GM18873 (cell line): ENCODE data around the gene SNX3.
"Not testable (repeated sequence)": the region's sequence is repeated elsewhere in the genome, so short reads cannot be mapped to it uniquely, and the experiment has no call there.

Experiments used
- ATAC-seq: cut with Tn5 transposase; IDR thresholded peaks from one replicate; pipeline ENCODE4 v1.9.1; 2021; ENCODE audit warnings: mild to moderate bottlenecking, moderate library complexity, moderate number of reproducible peaks; ENCODE audit not compliant: unreplicated experiment, low FRiP score

Gene SNX3

GRCh38 chr6:108263371-108263770 is 2.5 kb upstream of the SNX3 start:
- no peak for ATAC-seq

- peak; percentile 3 for ATAC-seq
Observed at GRCh38 chr6:108260126-108260808, 573 bp downstream of the SNX3 start.

DNA sequence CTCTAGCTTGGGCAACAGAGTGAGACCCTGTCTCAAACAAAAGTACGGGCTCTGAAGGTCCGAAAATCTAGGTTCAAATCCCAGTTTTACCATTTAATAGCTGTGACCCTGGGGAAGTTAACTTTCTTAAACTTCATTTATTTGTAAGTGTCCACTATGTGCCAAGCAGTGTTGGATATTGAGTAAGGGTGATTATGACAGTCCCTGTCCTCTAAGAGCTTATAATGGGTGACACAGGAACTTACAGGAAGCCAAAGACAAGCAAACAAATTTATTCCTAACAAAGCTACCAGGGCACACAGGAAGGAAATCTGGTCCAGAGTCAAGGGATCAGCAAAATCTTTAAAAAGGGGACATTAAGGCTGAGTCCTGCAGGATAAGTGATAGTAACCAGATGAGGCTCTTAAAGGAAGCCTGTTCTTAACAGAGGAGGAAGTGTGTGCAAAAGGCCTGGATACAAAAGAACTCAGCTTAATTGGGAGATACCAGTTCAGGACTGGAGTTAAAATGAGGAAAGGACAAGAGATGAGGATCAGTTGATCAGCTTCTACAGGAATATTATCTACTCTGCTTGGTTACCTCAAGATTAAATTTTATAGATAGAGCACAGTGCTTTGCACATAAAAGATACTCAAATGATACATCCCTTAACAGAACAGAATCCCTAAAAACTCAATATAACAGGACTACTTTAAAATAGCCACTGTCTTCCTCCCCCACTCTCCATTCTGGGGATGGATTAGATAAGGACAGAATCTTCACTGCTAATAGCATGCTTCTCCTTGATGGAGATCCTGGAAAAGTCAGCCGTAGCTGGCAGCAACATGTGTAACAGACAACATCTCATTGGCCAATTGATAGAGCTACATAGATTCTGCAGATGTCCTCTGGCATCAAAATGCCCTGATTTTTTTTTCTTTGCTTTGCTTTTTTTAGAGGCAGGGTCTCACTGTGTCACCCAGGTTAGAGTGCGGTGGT is 6.1 kb downstream of the SNX3 start:
- no peak for ATAC-seq

DNA sequence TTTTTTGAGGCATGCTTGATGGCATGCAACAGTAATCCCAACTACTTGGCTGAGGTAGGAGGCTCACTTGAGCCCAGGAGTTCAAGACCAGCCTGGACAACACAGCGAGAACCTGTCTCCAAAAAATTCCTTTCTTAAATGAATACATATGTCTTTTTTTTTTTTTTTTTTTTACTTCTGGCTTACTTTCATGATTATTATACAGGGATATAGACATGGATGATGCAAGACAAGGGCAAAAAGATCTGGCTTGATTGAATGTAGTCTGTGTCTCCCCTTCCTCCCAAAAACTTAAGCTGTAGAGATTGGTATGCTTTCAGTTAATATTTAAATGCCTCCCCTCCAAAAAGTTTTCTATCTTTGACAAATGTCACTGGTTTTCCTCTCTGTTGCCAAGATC is 7.6 kb downstream of the SNX3 start:
- no peak for ATAC-seq

DNA sequence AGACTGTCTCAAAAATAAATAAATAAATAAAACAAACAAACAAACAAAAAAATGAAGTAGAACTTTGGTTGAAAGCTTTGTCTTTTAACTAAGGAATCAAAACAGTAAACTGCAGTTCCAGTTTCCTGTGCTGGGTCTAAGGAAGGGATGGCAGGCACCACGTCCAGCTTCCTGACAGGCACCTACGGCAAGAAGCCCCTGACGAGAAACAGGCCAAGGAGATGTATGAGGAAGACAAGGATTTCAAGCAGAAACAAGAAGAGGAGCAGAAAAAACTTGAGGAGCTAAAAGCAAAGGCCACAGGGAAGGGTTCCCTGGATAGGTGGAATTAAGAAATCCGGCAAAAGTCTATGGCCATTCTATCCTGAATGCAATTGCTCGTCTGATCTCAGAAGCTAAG is 8.8 kb downstream of the SNX3 start:
- ATAC-seq, result no peak

- ATAC-seq, result no peak
Observed at GRCh38 chr6:108251252-108251651, 9.6 kb downstream of the SNX3 start.

- no peak for ATAC-seq
Observed at GRCh38 chr6:108250240-108250866, 10.5 kb downstream of the SNX3 start.

DNA sequence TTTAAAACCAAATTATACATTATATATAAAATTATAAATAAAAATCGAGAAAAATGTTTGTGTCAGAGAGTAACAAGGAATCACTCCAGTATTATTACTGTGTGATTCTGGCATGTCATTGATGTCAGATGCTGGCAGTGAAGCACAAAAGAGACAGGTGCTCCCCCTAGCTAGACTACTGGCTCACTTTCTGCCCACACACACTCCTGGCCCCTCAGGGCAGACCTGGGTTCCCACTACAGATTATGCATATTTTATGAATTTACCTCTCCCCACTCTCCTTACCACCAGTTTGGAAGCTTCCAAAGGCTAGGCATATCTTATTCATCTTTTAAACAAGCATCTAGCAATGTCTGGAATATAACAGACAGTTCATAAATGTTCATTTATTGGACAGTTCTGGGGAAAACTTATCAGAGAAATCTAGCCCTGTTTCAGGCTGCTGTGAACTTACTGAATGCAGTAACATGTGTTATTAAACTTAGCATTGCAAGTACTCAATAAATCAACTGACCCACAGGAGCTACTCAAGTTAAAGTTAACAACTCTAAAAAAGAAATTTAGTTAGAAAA is 12.8 kb downstream of the SNX3 start:
- ATAC-seq, result no peak

DNA sequence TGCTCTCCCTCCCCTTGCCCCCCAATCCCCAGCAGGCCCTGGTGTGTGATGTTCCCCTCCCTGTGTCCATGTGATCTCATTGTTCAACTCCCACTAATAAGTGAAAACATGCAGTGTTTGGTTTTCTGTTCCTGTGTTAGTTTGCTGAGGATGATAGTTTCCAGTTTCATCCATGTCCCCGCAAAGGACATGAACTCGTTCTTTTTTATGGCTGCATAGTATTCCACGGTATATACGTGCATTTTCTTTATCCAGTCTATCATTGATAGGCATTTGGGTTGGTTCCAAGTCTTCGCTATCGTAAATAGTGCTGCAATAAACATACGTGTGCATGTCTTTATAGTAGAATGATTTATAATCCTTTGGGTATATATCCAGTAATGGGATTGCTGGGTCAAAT is 15.7 kb downstream of the SNX3 start:
- ATAC-seq, result not testable (repeated sequence)

DNA sequence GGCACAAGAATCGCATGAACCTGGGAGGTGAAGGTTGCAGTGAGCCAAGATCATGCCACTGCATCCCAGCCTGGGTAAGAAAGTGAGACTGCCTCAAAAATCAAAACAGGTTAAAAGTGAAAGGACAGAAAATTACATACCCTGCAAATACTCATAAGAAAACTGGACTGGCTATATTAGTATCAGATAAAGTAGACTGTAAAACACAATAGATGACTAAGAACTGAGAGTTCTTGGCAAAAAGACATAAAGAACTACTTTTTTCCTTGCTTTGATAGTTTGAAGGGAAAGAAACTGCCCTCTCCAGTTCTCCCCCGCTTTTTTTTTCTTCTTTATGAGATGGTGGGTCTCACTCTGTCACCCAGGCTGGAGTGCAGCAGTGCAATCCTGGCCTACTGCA is 17.0 kb downstream of the SNX3 start:
- ATAC-seq, result no peak

DNA sequence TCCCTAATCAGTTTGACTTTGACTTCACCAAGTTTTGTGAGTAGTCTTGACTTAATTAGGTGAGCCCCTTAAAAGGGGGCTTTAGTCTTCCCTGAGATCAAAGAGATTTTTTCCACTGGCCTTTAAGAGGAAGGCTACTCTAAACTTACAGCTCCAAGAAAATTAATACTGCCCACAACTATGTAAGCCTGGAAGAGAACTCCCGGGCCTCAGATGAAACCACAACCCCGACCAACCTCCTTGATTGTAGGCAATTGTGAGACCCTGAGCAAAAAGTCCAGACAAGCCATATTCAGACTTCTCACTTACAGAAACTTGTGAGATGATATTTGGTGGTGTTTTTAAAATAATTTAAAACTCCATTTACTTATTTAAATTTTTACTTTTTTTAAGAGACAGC is 18.1 kb downstream of the SNX3 start:
- ATAC-seq, result no peak

DNA sequence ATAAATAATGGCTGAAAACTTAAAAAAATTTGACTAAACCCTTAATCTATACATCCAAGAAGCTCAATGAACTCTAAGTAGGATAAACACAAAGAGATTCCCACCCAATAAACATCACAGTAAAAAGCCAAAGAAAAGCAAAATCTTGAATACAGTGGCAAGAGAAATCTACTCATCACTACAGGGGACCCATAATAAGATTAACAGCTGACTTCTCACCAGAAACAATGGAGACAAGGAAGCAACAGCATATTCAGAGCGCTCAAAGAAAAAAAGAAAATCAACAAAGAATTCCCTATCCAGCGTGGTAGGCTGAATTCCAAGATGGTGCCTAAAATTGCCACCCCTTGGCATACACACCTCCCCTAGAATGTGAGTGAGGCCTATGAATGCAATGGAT is 18.6 kb downstream of the SNX3 start:
- ATAC-seq, result no peak

- no peak for ATAC-seq
Observed at GRCh38 chr6:108238322-108238721, 22.5 kb downstream of the SNX3 start.

GRCh38 chr6:108236791-108237190 is 24.0 kb downstream of the SNX3 start:
- ATAC-seq, result no peak

GRCh38 chr6:108235127-108235526 is 25.7 kb downstream of the SNX3 start:
- no peak for ATAC-seq

GRCh38 chr6:108228416-108228815 is 32.4 kb downstream of the SNX3 start:
- no peak for ATAC-seq

DNA sequence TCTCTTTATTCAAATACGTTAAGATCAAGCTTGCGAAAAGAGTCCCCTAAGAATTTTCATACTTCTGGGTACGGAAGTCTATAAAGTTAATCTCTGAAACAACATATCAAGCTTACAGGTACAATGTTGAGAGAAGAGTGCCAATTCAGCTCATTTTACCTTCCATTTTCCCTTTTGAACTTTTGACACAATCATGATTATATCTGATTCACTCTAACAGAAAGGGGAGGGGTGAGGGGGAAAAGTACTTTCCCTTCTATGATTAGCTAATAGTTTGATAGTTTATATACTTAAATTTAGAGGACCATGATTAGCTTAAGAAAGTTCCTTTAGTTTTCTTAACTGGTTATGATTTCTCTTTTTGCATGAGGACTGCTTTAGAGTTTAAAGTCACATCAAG is 33.5 kb downstream of the SNX3 start:
- ATAC-seq, result no peak

- no peak for ATAC-seq
Observed at GRCh38 chr6:108222504-108222903, 38.3 kb downstream of the SNX3 start.

GRCh38 chr6:108222064-108222463 is 38.8 kb downstream of the SNX3 start:
- ATAC-seq, result no peak

DNA sequence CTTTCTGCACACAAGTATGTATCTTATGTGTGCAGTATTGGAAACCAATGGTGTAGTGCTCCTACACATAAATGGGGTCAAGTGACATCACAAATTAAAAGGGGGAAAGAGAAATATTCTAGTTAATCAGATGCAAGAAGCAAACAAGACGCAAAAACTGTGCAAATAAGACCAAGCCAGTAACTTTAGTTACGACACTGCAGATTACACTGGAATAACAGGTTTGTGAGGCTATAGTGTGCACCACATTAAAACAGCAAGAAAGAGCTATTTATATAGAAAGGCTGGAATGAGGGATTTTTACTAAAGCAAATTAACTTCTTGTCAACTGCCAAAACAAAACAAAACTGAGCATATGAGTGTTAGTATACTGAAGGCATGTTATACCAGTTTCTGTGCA is 49.2 kb downstream of the SNX3 start:
- no peak for ATAC-seq

- no peak for ATAC-seq
Observed at GRCh38 chr6:108210556-108210955, 50.3 kb downstream of the SNX3 start.
